Measurements from ENCODE around the gene BAIAP2L2.
"Not testable (repeated sequence)": the region's sequence is repeated elsewhere in the genome, so short reads cannot be mapped to it uniquely, and the experiment has no call there.

Gene BAIAP2L2

GRCh38 chr22:38079804-38080203 is 30.7 kb downstream of the BAIAP2L2 start:
- no peak for TF ChIP-seq CTCF (IDR thresholded peaks at IDR 0.05; ENCODE audit: low read depth, low read length, poor library complexity, severe bottlenecking)
- TF ChIP-seq EZH2phosphoT487 (IDR thresholded peaks at IDR 0.05; ENCODE audit: borderline replicate concordance, low read length) = no peak
- Histone ChIP-seq H3K4me2 (ENCODE audit: low read length) (no peak overlapping the region), H3K27me3 (ENCODE audit: control insufficient read depth, low read length) (peaks cover 17% of the 10 kb centered on the region), H3K27ac (ENCODE audit: low read depth, low read length) (no peak overlapping the region), H4K20me1 (ENCODE audit: control insufficient read depth, insufficient read depth, low read depth, low read length) (no peaks in the 10 kb centered on the region), H3K79me2 (ENCODE audit: control insufficient read depth, low read length) (no peaks in the 10 kb centered on the region), H3K9me3 (ENCODE audit: control insufficient read depth, insufficient read depth, low read length) (no peaks in the 10 kb centered on the region), H3K4me1 (ENCODE audit: control insufficient read depth, low read length) (no peaks in the 10 kb centered on the region), H3K36me3 (ENCODE audit: control insufficient read depth, low read length) (no peaks in the 10 kb centered on the region), H3K9me2 (replicated peaks; ENCODE audit: control insufficient read depth, low read length) (no peaks in the 10 kb centered on the region), H3F3A (ENCODE audit: control insufficient read depth, insufficient read depth) (no peaks in the 10 kb centered on the region), H3K4me3 (ENCODE audit: low read length) (no peak overlapping the region)

- H3K9me3 ChIP-seq (ENCODE audit: control insufficient read depth, insufficient read depth, low read length); H3K79me2 ChIP-seq (ENCODE audit: control insufficient read depth, low read length); H3K36me3 ChIP-seq (ENCODE audit: control insufficient read depth, low read length); H3K9me2 ChIP-seq (replicated peaks; ENCODE audit: control insufficient read depth, low read length); H3K4me1 ChIP-seq (ENCODE audit: control insufficient read depth, low read length); H3F3A ChIP-seq (ENCODE audit: control insufficient read depth, insufficient read depth); H4K20me1 ChIP-seq (ENCODE audit: control insufficient read depth, insufficient read depth, low read depth, low read length); H3K27ac ChIP-seq (ENCODE audit: low read depth, low read length); H3K4me2 ChIP-seq (ENCODE audit: low read length); H3K4me3 ChIP-seq (ENCODE audit: low read length): not testable (repeated sequence)
- peaks cover 17% of the 10 kb centered on the region for H3K27me3 ChIP-seq (ENCODE audit: control insufficient read depth, low read length)
These were observed 31.3 kb downstream of the BAIAP2L2 start for GRCh38 chr22:38079208-38079607.

GRCh38 chr22:38078046-38078840 is 32.2 kb downstream of the BAIAP2L2 start:
- no peaks in the 10 kb centered on the region for H4K20me1 ChIP-seq (ENCODE audit: control insufficient read depth, insufficient read depth, low read depth, low read length)
- peaks cover 17% of the 10 kb centered on the region for H3K27me3 ChIP-seq (ENCODE audit: control insufficient read depth, low read length)
- H3K79me2 ChIP-seq (ENCODE audit: control insufficient read depth, low read length) = no peaks in the 10 kb centered on the region
- no peaks in the 10 kb centered on the region for H3K36me3 ChIP-seq (ENCODE audit: control insufficient read depth, low read length)
- H3K4me2 ChIP-seq (ENCODE audit: low read length) = no peak overlapping the region
- no peak for TF ChIP-seq EZH2phosphoT487 (IDR thresholded peaks at IDR 0.05; ENCODE audit: borderline replicate concordance, low read length)
- no peak for TF ChIP-seq CTCF (IDR thresholded peaks at IDR 0.05; ENCODE audit: low read depth, low read length, poor library complexity, severe bottlenecking)
- no peak overlapping the region for H3K4me3 ChIP-seq (ENCODE audit: low read length)
- H3K4me1 ChIP-seq (ENCODE audit: control insufficient read depth, low read length) = no peaks in the 10 kb centered on the region
- no peaks in the 10 kb centered on the region for H3F3A ChIP-seq (ENCODE audit: control insufficient read depth, insufficient read depth)
- H3K9me3 ChIP-seq (ENCODE audit: control insufficient read depth, insufficient read depth, low read length) = no peaks in the 10 kb centered on the region
- no peak overlapping the region for H3K27ac ChIP-seq (ENCODE audit: low read depth, low read length)
- H3K9me2 ChIP-seq (replicated peaks; ENCODE audit: control insufficient read depth, low read length) = no peaks in the 10 kb centered on the region

- no peaks in the 10 kb centered on the region for H4K20me1 ChIP-seq (ENCODE audit: control insufficient read depth, insufficient read depth, low read depth, low read length)
- H3K4me3 ChIP-seq (ENCODE audit: low read length) = no peak overlapping the region
- TF ChIP-seq EZH2phosphoT487 (IDR thresholded peaks at IDR 0.05; ENCODE audit: borderline replicate concordance, low read length) (no peak), CTCF (IDR thresholded peaks at IDR 0.05; ENCODE audit: low read depth, low read length, poor library complexity, severe bottlenecking) (no peak)
These were observed 32.9 kb downstream of the BAIAP2L2 start for GRCh38 chr22:38077595-38077994.

More at GRCh38 chr22:38077595-38077994, 32.9 kb downstream of the BAIAP2L2 start:
- Histone ChIP-seq H3K36me3 (ENCODE audit: control insufficient read depth, low read length) (no peaks in the 10 kb centered on the region), H3F3A (ENCODE audit: control insufficient read depth, insufficient read depth) (no peaks in the 10 kb centered on the region), H3K4me2 (ENCODE audit: low read length) (no peak overlapping the region), H3K27me3 (ENCODE audit: control insufficient read depth, low read length) (peaks cover 12% of the 10 kb centered on the region), H3K9me2 (replicated peaks; ENCODE audit: control insufficient read depth, low read length) (no peaks in the 10 kb centered on the region), H3K9me3 (ENCODE audit: control insufficient read depth, insufficient read depth, low read length) (no peaks in the 10 kb centered on the region), H3K79me2 (ENCODE audit: control insufficient read depth, low read length) (no peaks in the 10 kb centered on the region), H3K4me1 (ENCODE audit: control insufficient read depth, low read length) (no peaks in the 10 kb centered on the region), H3K27ac (ENCODE audit: low read depth, low read length) (no peak overlapping the region)

Data from DOHH2 (cell line).